ENCODE results near the gene CDH15.
"Not testable (repeated sequence)": the region's sequence is repeated elsewhere in the genome, so short reads cannot be mapped to it uniquely, and the experiment has no call there.

The CDH15 gene

GRCh38 chr16:89172171-89172527 is 601 bp downstream of the CDH15 start:
- no peak for DNase-seq (ENCODE audit: low read depth, low spot score)

GRCh38 chr16:89172528-89173173 is 1.1 kb downstream of the CDH15 start:
- DNase-seq (ENCODE audit: low read depth, low spot score): no peak

GRCh38 chr16:89173174-89173921 is 1.8 kb downstream of the CDH15 start:
- no peak for DNase-seq (ENCODE audit: low read depth, low spot score)

- DNase-seq (ENCODE audit: low read depth, low spot score): no peak
Observed at GRCh38 chr16:89174055-89174827, 2.7 kb downstream of the CDH15 start.

GRCh38 chr16:89174877-89175276 is 3.3 kb downstream of the CDH15 start:
- no peak for DNase-seq (ENCODE audit: low read depth, low spot score)

GRCh38 chr16:89175280-89176146 is 4.0 kb downstream of the CDH15 start:
- no peak for DNase-seq (ENCODE audit: low read depth, low spot score)

- DNase-seq (ENCODE audit: low read depth, low spot score): no peak
Observed at GRCh38 chr16:89176147-89176690, 4.7 kb downstream of the CDH15 start.

GRCh38 chr16:89176717-89177116 is 5.2 kb downstream of the CDH15 start:
- no peak for DNase-seq (ENCODE audit: low read depth, low spot score)

GRCh38 chr16:89177501-89177900 is 6.0 kb downstream of the CDH15 start:
- DNase-seq (ENCODE audit: low read depth, low spot score): no peak

- DNase-seq (ENCODE audit: low read depth, low spot score): no peak
Observed at GRCh38 chr16:89178453-89179147, 7.1 kb downstream of the CDH15 start.

- no peak for DNase-seq (ENCODE audit: low read depth, low spot score)
Observed at GRCh38 chr16:89179148-89179484, 7.6 kb downstream of the CDH15 start.

- no peak for DNase-seq (ENCODE audit: low read depth, low spot score)
Observed at GRCh38 chr16:89179656-89180315, 8.2 kb downstream of the CDH15 start.

GRCh38 chr16:89183463-89183862 is 11.9 kb downstream of the CDH15 start:
- no peak for DNase-seq (ENCODE audit: low read depth, low spot score)

- no peak for DNase-seq (ENCODE audit: low read depth, low spot score)
Observed at GRCh38 chr16:89183975-89184676, 12.6 kb downstream of the CDH15 start.

GRCh38 chr16:89184677-89184932 is 13.1 kb downstream of the CDH15 start:
- no peak for DNase-seq (ENCODE audit: low read depth, low spot score)

- DNase-seq (ENCODE audit: low read depth, low spot score): no peak
Observed at GRCh38 chr16:89184933-89185794, 13.6 kb downstream of the CDH15 start.

GRCh38 chr16:89185887-89186592 is 14.5 kb downstream of the CDH15 start:
- not testable (repeated sequence) for DNase-seq (ENCODE audit: low read depth, low spot score)

- not testable (repeated sequence) for DNase-seq (ENCODE audit: low read depth, low spot score)
Observed at GRCh38 chr16:89186593-89187031, 15.1 kb downstream of the CDH15 start.
